Fibroblast of mammary gland (primary cell): ENCODE data around the gene TSC22D1.

Source experiments
- DNase-seq: peaks from one replicate; pipeline ENCODE4 v3.0.0-alpha.2; 2010; ENCODE audit warnings: low read depth
- H3K4me3 ChIP-seq: 2 replicates; pipeline ENCODE4 v1.5.1; 2011; ENCODE audit warnings: low read depth, mild to moderate bottlenecking, low read length, moderate library complexity; ENCODE audit not compliant: control insufficient read depth
- CTCF ChIP-seq: conservative IDR thresholded peaks from 2 replicates; pipeline ENCODE4 v1.5.1; 2011; ENCODE audit warnings: low read depth, low read length, inconsistent platforms; ENCODE audit not compliant: control insufficient read depth, insufficient read depth

Gene TSC22D1

GRCh38 chr13:44406617-44407016 lies 169.5 kb downstream of the TSC22D1 start:
- H3K4me3 ChIP-seq, result no peak overlapping the region
- TF ChIP-seq CTCF, result no peak
- DNase-seq, result no peak

GRCh38 chr13:44404261-44405132 lies 171.6 kb downstream of the TSC22D1 start:
- H3K4me3 ChIP-seq, result no peak overlapping the region
- DNase-seq, result no peak
- no peak for TF ChIP-seq CTCF

DNA sequence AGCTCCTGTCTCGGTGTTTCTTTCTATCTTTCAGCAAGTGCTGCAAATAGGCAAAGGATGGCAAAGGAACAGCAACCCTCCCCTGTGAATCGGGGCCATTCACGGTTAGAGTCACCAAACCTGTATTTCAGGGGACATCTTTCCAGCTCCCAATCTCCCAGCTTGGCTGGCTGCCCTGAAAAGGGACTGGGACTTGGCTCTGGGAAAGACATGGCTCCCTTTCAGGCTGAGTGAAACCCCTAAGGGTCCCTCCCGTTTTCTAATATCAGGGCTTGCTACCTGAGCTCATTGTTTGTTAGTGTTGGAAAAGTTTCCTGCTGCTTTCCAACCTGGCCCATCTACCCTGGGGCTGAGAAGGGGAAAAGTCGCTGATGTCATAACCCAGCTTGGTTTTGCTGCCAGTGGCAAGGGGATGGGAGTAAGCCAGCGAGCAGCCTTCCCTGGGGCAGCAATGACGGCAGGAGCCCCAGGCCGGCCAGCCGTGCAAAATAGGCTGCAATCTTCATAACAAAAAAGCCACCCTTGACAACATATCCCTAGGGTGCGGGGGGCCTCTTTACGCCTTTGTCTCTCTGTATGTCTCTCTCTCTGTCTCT lies 172.6 kb downstream of the TSC22D1 start:
- no peak for TF ChIP-seq CTCF
- DNase-seq, result no peak
- no peak overlapping the region for H3K4me3 ChIP-seq

- no peak for TF ChIP-seq CTCF
- no peak for DNase-seq
- H3K4me3 ChIP-seq, result no peak overlapping the region
Observed at GRCh38 chr13:44402899-44403445, 173.2 kb downstream of the TSC22D1 start.

DNA sequence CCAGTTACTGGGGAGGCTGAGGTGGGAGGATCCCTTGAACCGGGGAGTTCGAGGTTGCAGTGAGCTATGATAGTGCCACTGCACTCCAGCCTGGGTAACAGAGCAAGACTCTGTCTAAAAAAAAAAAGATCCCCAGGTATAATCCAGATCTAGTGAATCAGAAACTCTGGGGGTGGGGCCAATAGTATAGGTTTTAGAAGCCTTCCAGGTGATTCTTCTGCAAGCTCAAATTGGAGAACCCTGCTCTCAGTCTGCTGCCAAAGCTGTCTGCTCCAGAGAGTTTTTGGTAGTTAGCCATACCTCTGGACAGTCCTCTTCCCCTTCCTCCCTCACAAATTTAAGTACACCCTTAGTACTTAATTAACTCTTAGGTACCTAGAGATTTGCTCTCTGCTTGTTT lies 174.6 kb downstream of the TSC22D1 start:
- TF ChIP-seq CTCF, result no peak
- no peak overlapping the region for H3K4me3 ChIP-seq
- DNase-seq, result no peak

DNA sequence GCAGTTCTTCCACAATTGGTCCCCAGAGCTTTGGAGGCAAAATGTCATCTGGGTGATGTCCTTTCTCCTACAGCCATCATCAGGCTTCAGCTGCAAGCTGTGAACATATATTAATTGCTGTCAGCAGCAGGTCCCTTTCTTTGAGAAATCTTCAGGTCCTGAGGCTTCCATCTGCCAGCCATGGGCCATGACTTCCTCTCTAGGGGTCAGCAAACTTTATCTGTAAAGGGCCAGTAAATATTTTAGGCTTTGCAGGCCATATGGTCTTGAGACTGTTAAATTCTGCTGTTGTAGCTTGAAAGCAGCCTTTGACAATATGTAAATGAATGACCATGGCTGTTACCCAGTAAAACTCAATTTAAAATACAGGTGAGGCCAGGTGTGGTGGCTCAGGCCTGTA lies 175.4 kb downstream of the TSC22D1 start:
- no peak for TF ChIP-seq CTCF
- no peak overlapping the region for H3K4me3 ChIP-seq
- DNase-seq, result no peak
